ENCODE results near the gene NAV3. TPM values are rescaled to one million over a fixed set of nuclear protein-coding genes. Genes with fewer than 3 reads are reported as not detected.

The NAV3 gene
- total RNA-seq, 1 experiment from 2014 or later: 18.0 TPM

GRCh38 chr12:77808534-77808933 lies 22.2 kb upstream of the NAV3 start:
- CTCF ChIA-PET: no interaction called here
- TF ChIP-seq EZH2 (IDR thresholded peaks at IDR 0.05; ENCODE audit: borderline replicate concordance, low read depth, low read length, poor library complexity, severe bottlenecking) (no peak), CTCF (conservative IDR thresholded peaks at IDR 0.05; ENCODE audit: low read depth, low read length) (no peak)
- Histone ChIP-seq H3K4me1 (ENCODE audit: insufficient read depth, low read length, poor library complexity, severe bottlenecking) (no peaks in the 10 kb centered on the region), H3K27me3 (replicated peaks; ENCODE audit: insufficient read depth, low read depth, low read length, poor library complexity) (no peaks in the 10 kb centered on the region), H3K9me3 (ENCODE audit: low read depth, low read length, poor library complexity, severe bottlenecking) (peaks cover 9% of the 10 kb centered on the region), H3K4me3 (ENCODE audit: low read depth, low read length, poor library complexity, severe bottlenecking) (no peak overlapping the region), H3K36me3 (ENCODE audit: insufficient read depth, low read length, poor library complexity, severe bottlenecking) (no peaks in the 10 kb centered on the region), H3K27ac (ENCODE audit: low read depth, low read length, poor library complexity, severe bottlenecking) (no peak overlapping the region)
- intact Hi-C loops (cut with micrococcal nuclease; ENCODE audit: unreplicated experiment): no loop called here
- BruUV-seq (replicated peaks): no TSS peak
- POLR2A ChIA-PET (ENCODE audit: low non-redundant PET): no interaction called here
- no peak for DNase-seq (ENCODE audit: low spot score)

GRCh38 chr12:77813558-77813957 lies 17.1 kb upstream of the NAV3 start:
- Histone ChIP-seq H3K4me3 (ENCODE audit: low read depth, low read length, poor library complexity, severe bottlenecking) (no peak overlapping the region), H3K27me3 (replicated peaks; ENCODE audit: insufficient read depth, low read depth, low read length, poor library complexity) (no peaks in the 10 kb centered on the region), H3K27ac (ENCODE audit: low read depth, low read length, poor library complexity, severe bottlenecking) (no peak overlapping the region), H3K36me3 (ENCODE audit: insufficient read depth, low read length, poor library complexity, severe bottlenecking) (no peaks in the 10 kb centered on the region), H3K9me3 (ENCODE audit: low read depth, low read length, poor library complexity, severe bottlenecking) (no peaks in the 10 kb centered on the region), H3K4me1 (ENCODE audit: insufficient read depth, low read length, poor library complexity, severe bottlenecking) (no peaks in the 10 kb centered on the region)
- ChIA-PET POLR2A (ENCODE audit: low non-redundant PET) (no interaction called here), CTCF (no interaction called here)
- TF ChIP-seq CTCF (conservative IDR thresholded peaks at IDR 0.05; ENCODE audit: low read depth, low read length): no peak
- no peak for TF ChIP-seq EZH2 (IDR thresholded peaks at IDR 0.05; ENCODE audit: borderline replicate concordance, low read depth, low read length, poor library complexity, severe bottlenecking)
- intact Hi-C loops (cut with micrococcal nuclease; ENCODE audit: unreplicated experiment): no loop called here
- no TSS peak for BruUV-seq (replicated peaks)
- no peak for DNase-seq (ENCODE audit: low spot score)

GRCh38 chr12:77814386-77814785 lies 16.3 kb upstream of the NAV3 start:
- CTCF ChIA-PET: no interaction called here
- DNase-seq (ENCODE audit: low spot score): no peak
- H3K4me3 ChIP-seq (ENCODE audit: low read depth, low read length, poor library complexity, severe bottlenecking): no peak overlapping the region
- POLR2A ChIA-PET (ENCODE audit: low non-redundant PET): no interaction called here
- intact Hi-C loops (cut with micrococcal nuclease; ENCODE audit: unreplicated experiment): no loop called here
- H3K36me3 ChIP-seq (ENCODE audit: insufficient read depth, low read length, poor library complexity, severe bottlenecking): no peaks in the 10 kb centered on the region
- no TSS peak for BruUV-seq (replicated peaks)
- H3K4me1 ChIP-seq (ENCODE audit: insufficient read depth, low read length, poor library complexity, severe bottlenecking): no peaks in the 10 kb centered on the region
- H3K27ac ChIP-seq (ENCODE audit: low read depth, low read length, poor library complexity, severe bottlenecking): no peak overlapping the region
- H3K9me3 ChIP-seq (ENCODE audit: low read depth, low read length, poor library complexity, severe bottlenecking): no peaks in the 10 kb centered on the region
- H3K27me3 ChIP-seq (replicated peaks; ENCODE audit: insufficient read depth, low read depth, low read length, poor library complexity): no peaks in the 10 kb centered on the region
- TF ChIP-seq EZH2 (IDR thresholded peaks at IDR 0.05; ENCODE audit: borderline replicate concordance, low read depth, low read length, poor library complexity, severe bottlenecking) (no peak), CTCF (conservative IDR thresholded peaks at IDR 0.05; ENCODE audit: low read depth, low read length) (no peak)

Measured in A673 (cell line).